BJ (cell line): ENCODE data around the gene PNPLA4. TPM values are rescaled to one million over a fixed set of nuclear protein-coding genes. Genes with fewer than 3 reads are reported as not detected.

Experiments used
- CTCF ChIA-PET: fragments of 350-600 bp; formaldehyde crosslinking; extraction: SDS; loops from one replicate; lab custom pipeline; 2021; ENCODE audit warnings: antibody characterized with exemption, inconsistent platforms; lab: Yijun Ruan, JAX
- POLR2A ChIA-PET: fragments of 300-600 bp; sonication (Branson Sonifier 250); formaldehyde crosslinking; extraction: SDS; loops from one replicate; lab custom pipeline; 2021; ENCODE audit warnings: antibody characterized with exemption; lab: Charles Lee
- DNase-seq: peaks from one replicate; pipeline ENCODE4 v3.0.0-alpha.2; 2011; ENCODE audit warnings: low read depth
- H3K27me3 ChIP-seq: 2 replicates; pipeline ENCODE4 v1.6.0; 2011; ENCODE audit warnings: low read length; ENCODE audit not compliant: control insufficient read depth, insufficient read depth
- H3K36me3 ChIP-seq: 2 replicates; pipeline ENCODE4 v1.5.1; 2011; ENCODE audit warnings: low read length; ENCODE audit not compliant: control insufficient read depth, insufficient read depth
- H3K4me3 ChIP-seq: 2 replicates; pipeline ENCODE4 v1.5.1; 2011; ENCODE audit warnings: low read depth, mild to moderate bottlenecking, control low read depth, low read length
- polyA plus RNA-seq: library from polyadenylated mRNA; depleted of rRNA; stranded (reverse); fragments of >200 nt; gene quantifications from 2 replicates; pipeline ENCODE4 v1.2.3, GENCODE V29; 2011
- TF ChIP-seq, protein P1 (sequence below): IDR thresholded peaks from 2 replicates; pipeline ENCODE4 v1.5.1; 2011; ENCODE audit warnings: low read depth, mild to moderate bottlenecking, control low read depth, inconsistent platforms, low read length, moderate library complexity; ENCODE audit not compliant: insufficient read depth

The PNPLA4 gene
- polyA plus RNA-seq, 1 experiment = 20.1 TPM

GRCh38 chrX:7921750-7922149 lies 5.5 kb downstream of the PNPLA4 start:
- ChIA-PET CTCF (no interaction called here), POLR2A (no interaction called here)
- no peak overlapping the region for H3K4me3 ChIP-seq
- TF ChIP-seq, protein P1, sequence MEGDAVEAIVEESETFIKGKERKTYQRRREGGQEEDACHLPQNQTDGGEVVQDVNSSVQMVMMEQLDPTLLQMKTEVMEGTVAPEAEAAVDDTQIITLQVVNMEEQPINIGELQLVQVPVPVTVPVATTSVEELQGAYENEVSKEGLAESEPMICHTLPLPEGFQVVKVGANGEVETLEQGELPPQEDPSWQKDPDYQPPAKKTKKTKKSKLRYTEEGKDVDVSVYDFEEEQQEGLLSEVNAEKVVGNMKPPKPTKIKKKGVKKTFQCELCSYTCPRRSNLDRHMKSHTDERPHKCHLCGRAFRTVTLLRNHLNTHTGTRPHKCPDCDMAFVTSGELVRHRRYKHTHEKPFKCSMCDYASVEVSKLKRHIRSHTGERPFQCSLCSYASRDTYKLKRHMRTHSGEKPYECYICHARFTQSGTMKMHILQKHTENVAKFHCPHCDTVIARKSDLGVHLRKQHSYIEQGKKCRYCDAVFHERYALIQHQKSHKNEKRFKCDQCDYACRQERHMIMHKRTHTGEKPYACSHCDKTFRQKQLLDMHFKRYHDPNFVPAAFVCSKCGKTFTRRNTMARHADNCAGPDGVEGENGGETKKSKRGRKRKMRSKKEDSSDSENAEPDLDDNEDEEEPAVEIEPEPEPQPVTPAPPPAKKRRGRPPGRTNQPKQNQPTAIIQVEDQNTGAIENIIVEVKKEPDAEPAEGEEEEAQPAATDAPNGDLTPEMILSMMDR = no peak
- H3K36me3 ChIP-seq = no peaks in the 10 kb centered on the region; the same call in 1 of the 2 replicates
- DNase-seq = no peak
- no peaks in the 10 kb centered on the region for H3K27me3 ChIP-seq

GRCh38 chrX:7908821-7909220 lies 18.4 kb downstream of the PNPLA4 start:
- no peaks in the 10 kb centered on the region for H3K27me3 ChIP-seq
- ChIA-PET CTCF (no interaction called here), POLR2A (no interaction called here)
- TF ChIP-seq, protein P1 = no peak
- no peak for DNase-seq
- H3K36me3 ChIP-seq = no peaks in the 10 kb centered on the region
- no peak overlapping the region for H3K4me3 ChIP-seq

- H3K4me3 ChIP-seq = no peak overlapping the region
- no peak for DNase-seq
- H3K27me3 ChIP-seq = no peaks in the 10 kb centered on the region
- peaks cover 1% of the 10 kb centered on the region; the same call in 1 of the 2 replicates for H3K36me3 ChIP-seq
- TF ChIP-seq, protein P1 = no peak
- CTCF ChIA-PET = no interaction called here
- POLR2A ChIA-PET = no interaction called here
Observed at GRCh38 chrX:7904562-7904961, 22.7 kb downstream of the PNPLA4 start.

DNA sequence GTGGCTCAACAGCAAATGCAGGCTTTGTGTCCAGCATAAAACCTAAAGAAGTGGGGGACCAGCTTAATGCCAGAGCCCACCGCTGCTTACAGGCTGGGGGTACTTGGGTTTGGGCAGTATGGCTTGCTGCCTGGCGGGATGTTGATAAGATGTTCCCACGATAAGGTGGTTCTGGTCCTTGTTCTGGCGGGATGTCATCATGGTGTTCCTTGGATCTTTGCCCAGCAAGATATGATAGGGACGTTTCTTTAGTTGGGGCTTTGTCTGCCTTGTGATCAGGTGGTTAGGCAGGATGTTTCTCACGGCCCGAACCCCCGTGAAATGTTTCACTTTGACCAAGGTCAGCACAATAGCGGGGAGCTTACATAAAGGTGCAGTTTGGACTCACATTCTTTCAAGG lies 35.3 kb downstream of the PNPLA4 start:
- TF ChIP-seq, protein P1 = no peak
- Histone ChIP-seq H3K27me3 (no peaks in the 10 kb centered on the region), H3K4me3 (no peak overlapping the region), H3K36me3 (no peaks in the 10 kb centered on the region)
- CTCF ChIA-PET = no interaction called here
- POLR2A ChIA-PET = no interaction called here
- no peak for DNase-seq

- Histone ChIP-seq H3K4me3 (no peak overlapping the region), H3K27me3 (no peaks in the 10 kb centered on the region), H3K36me3 (no peaks in the 10 kb centered on the region)
- ChIA-PET CTCF (no interaction called here), POLR2A (interaction anchor here (0.7 kb wide), 1 partner anchor 841 kb away, joined by 4 read pairs; no protein-coding TSS in a partner anchor)
- TF ChIP-seq, protein P1 = no peak
- no peak for DNase-seq
Observed at GRCh38 chrX:7889680-7890079, 37.5 kb downstream of the PNPLA4 start.
